ENCODE data around the gene JAM3. TPM values are rescaled to one million over a fixed set of nuclear protein-coding genes. Genes with fewer than 3 reads are reported as not detected.

Gene JAM3
- total RNA-seq = 126 TPM

DNA sequence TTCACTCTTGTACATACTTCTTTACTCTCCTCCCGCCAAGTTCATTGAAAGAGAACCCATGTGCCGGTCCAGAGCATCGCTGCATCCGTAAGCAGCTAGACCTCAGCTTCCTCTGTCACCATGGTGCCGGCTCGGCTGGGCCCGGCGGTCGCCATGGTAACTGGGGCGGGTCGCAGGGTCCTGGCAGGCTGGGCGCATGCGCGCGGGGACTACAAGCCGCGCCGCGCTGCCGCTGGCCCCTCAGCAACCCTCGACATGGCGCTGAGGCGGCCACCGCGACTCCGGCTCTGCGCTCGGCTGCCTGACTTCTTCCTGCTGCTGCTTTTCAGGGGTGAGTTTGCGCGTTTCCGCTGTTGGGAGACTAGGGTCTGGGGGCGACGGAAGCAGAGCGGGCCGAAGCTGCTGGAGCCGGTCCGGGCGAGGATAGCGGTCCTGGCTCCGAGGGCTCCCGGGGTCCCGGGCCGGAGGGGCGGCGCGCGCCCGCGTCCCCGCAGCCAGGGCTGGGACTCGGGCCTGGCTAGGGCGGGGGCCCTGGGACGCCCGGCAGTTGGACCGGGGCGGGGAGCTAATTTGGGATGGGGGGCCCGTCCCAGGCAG is at the start of gene JAM3:
Gene JAM3, plus strand, starts transcription at position 244 of the 597 bp plus-strand sequence. Its CDS starts 12 bp downstream, at position 256.
- ATAC-seq (peak; percentile 97), DNase-seq (ENCODE audit: low spot score) (peak; percentile 97)
- intact Hi-C loops (cut with DNase I) = no loop called here

GRCh38 chr11:134019500-134019899 is 49.4 kb upstream of the JAM3 start:
- no peak for ATAC-seq

DNA sequence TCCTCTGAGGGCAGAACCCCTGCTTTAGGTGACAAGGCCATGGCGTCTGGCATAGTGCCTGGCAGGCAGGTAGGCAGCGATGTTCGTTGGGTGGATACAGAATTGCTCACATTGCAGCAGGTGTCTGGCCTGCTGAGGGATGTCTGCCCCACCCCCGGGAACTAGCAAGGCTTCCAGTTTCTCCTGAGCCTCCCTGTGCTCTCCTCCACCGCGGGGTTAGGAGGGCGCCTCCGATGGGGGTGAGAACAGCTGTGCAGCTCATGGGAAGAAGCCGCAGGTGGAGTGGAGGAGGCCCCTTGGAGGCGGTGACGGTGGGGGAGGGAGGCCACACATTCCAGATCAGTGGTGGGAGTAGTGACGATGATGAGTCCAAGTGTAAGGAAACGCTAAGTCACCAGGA is 48.3 kb upstream of the JAM3 start:
- DNase-seq (ENCODE audit: low spot score) = no peak
- ATAC-seq = no peak
- intact Hi-C loops (cut with DNase I) = no loop called here

More at GRCh38 chr11:134019500-134019899, 49.4 kb upstream of the JAM3 start:
- intact Hi-C loops (cut with DNase I) = no loop called here
- DNase-seq (ENCODE audit: low spot score) = no peak

DNA sequence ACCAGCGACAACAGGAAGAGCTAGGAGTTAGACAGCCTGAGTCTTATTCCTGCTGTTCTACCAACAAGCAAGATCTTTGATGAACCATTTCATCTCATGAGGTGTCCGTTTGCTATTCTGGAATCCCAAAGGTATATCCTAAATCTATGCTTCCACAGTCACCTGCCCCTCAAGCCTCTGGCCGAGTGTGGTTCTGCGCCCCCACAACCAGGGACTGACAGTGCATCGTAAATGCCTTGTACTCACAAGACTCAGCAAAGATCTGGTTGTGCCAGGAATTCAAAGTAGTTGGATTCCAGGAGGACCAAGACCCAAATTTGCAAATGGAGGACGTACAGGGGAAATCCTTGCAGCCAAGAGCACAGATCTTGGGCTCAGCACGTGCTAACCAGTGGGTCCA is 47.5 kb upstream of the JAM3 start:
- ATAC-seq (no peak), DNase-seq (ENCODE audit: low spot score) (no peak)
- intact Hi-C loops (cut with DNase I) = no loop called here

DNA sequence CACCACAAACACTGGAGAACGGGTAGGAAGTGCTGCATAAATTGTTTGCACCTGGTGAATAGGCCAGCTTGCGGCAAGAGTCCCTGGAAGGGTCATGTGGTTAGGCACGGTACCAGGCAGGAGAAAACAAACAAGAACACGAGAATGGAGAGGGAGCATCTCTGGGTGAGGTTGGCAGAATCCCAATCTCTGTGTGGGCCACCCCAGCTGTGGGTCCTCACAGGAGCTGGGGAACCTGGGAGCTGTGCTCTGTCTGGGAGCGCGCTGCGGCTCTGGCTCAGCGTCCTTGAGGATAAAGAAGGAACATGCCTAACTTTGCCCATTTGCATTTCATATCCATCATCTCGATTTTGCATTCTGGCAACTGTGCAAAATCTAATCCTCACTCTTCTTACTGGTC is 46.1 kb upstream of the JAM3 start:
- no peak for DNase-seq (ENCODE audit: low spot score)
- ATAC-seq = no peak
- intact Hi-C loops (cut with DNase I) = no loop called here

GRCh38 chr11:134024420-134025081 is 44.3 kb upstream of the JAM3 start:
- ATAC-seq (no peak), DNase-seq (ENCODE audit: low spot score) (no peak)
- intact Hi-C loops (cut with DNase I) = no loop called here

- DNase-seq (ENCODE audit: low spot score) = no peak
- intact Hi-C loops (cut with DNase I) = no loop called here
- ATAC-seq = peak; percentile 48
Measured at GRCh38 chr11:134025082-134025429, 43.8 kb upstream of the JAM3 start.

GRCh38 chr11:134026655-134027343 is 42.1 kb upstream of the JAM3 start:
- intact Hi-C loops (cut with DNase I) = no loop called here
- no peak for ATAC-seq
- DNase-seq (ENCODE audit: low spot score) = no peak

- DNase-seq (ENCODE audit: low spot score) (no peak), ATAC-seq (no peak)
- intact Hi-C loops (cut with DNase I) = no loop called here
Measured at GRCh38 chr11:134027671-134028070, 41.2 kb upstream of the JAM3 start.

- no peak for ATAC-seq
- DNase-seq (ENCODE audit: low spot score) = no peak
- intact Hi-C loops (cut with DNase I) = no loop called here
Measured at GRCh38 chr11:134028368-134028920, 40.4 kb upstream of the JAM3 start.

DNA sequence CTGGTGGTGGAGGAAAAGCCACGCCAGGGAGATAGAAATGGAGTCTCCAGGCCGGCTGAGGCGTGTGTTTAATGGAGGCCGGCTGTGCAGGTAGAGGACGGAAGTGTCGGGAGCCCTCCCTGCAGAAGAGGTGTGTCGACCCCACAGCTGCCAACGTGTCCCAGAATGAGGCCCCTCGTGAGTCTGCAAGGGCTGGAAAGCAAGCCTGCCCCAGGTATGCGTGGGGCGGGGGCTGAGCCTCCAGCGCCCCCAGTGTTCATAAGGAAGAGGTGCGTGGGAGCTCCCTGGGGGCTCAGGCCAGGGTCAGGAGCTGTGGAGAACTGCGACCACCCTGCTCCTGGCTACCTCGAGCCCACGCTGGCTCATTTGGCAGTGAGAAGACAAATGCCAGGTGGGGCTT is 38.0 kb upstream of the JAM3 start:
- DNase-seq (ENCODE audit: low spot score) = no peak
- no peak for ATAC-seq
- intact Hi-C loops (cut with DNase I) = no loop called here

GRCh38 chr11:134032043-134032442 is 36.8 kb upstream of the JAM3 start:
- intact Hi-C loops (cut with DNase I) = no loop called here
- DNase-seq (ENCODE audit: low spot score) = no peak
- ATAC-seq = no peak

DNA sequence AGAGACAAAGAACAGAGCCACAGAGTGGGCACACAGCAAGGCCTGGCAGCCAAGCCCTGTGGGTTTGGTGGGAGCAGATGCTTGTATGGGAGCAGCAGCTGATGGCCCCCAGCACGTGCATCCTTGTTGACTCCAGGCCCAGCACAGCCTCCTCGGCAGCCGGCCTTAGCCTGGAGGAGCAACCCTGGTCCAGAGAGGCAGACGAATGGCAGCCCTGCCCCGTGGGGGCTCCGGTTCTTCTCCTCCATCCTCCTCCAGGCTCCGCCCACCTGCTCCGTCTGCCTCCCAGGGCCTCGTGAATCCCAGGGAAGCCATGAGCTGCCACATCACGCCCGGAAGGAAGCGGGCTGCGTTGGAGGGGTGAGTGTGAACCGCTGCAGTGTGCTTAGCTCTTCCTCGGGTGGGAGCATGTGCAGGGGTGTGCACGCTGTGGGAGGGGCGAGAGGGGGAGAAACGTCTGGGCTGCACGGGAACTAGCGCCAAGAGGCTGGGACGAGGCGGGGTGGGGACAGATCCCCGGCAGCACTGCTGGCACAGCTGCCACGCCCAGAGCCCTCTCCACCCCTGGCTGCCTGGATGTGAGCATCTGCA is 36.3 kb upstream of the JAM3 start:
- ATAC-seq = no peak
- no peak for DNase-seq (ENCODE audit: low spot score)
- intact Hi-C loops (cut with DNase I) = no loop called here

GRCh38 chr11:134033276-134033675 is 35.6 kb upstream of the JAM3 start:
- DNase-seq (ENCODE audit: low spot score) (no peak), ATAC-seq (no peak)
- intact Hi-C loops (cut with DNase I) = no loop called here

- DNase-seq (ENCODE audit: low spot score) (peak; percentile 87), ATAC-seq (peak; percentile 93)
- intact Hi-C loops (cut with DNase I) = no loop called here
Measured at GRCh38 chr11:134033696-134034491, 35.0 kb upstream of the JAM3 start.

DNA sequence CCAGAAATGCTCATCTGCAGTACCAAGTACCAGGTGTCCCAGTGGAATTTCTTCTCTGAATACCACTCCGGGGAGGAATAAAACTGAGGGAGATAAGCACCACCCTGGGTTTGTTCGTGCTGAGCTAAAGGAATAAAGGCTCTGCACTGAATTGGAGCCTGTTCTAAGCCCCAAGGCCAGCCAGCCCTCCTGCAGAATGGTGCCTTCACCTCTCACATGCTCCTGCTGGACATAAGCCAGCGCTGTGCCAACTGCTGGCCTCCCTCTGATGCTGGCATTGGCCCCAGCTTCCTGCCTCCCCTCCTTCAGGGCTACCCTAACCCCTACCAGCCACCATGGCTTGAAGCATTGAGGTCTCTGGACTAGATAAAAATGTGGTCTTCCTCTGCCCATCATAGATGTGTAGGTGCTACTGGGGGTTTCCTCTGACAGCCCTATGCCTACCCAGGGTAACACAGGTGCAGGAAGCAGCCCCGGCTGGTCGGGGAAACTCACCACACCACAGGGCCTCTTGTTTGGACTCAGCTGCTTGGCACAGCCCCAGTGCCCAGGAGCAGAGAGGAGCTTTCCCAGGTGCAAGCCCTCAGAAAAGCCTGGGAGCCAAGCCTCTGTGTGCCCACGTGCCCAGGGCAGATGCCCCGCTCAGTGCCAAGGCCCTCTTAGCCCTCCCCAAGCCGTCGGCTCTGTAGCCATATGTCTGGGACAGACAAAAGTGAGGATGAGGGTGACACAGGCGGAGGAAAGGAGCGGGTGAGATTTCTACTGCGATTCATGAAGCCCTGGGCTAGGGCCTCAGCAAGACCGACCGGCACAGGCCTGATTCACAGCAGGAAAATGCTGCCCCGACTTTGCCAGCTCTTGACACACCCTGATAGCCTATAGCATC is 34.1 kb upstream of the JAM3 start:
- intact Hi-C loops (cut with DNase I) = no loop called here
- no peak for ATAC-seq
- no peak for DNase-seq (ENCODE audit: low spot score)

- DNase-seq (ENCODE audit: low spot score) = no peak
- peak; percentile 31 for ATAC-seq
- intact Hi-C loops (cut with DNase I) = no loop called here
Measured at GRCh38 chr11:134036492-134037045, 32.3 kb upstream of the JAM3 start.
